Sciatic nerve (tissue), 2 donors: Measurements from ENCODE around the gene PI4K2A. TPM values are rescaled to one million over a fixed set of nuclear protein-coding genes. Genes with fewer than 3 reads are reported as not detected.

Experiments
- ATAC-seq: fragments of 200-7000 bp; cut with Tn5 transposase; one replicate; pipeline ENCODE4 v1.9.1; 2020; ENCODE audit warnings: mild to moderate bottlenecking, moderate library complexity
- DNase-seq: peaks from one replicate; pipeline ENCODE4 v3.0.0-alpha.2; 2020; ENCODE audit warnings: low spot score
- intact Hi-C: fragments of 100-400 bp; cut with DNase I; formaldehyde crosslinking; loops from one replicate; pipeline ENCODE4 v1.14.2; 2022
- total RNA-seq: library from RNA; stranded (reverse); fragmentation: NEBNext Ultra II Directional; extraction: Animal tissue kit (Norgen Biotek cat#: 25700); gene quantifications from one replicate; pipeline ENCODE4 v1.2.1, GENCODE V29; 2021
- donor health status: DM: no; HTN: no; CAD: no.
- donor health status: DM: no; HTN: no; CAD: no.

PI4K2A gene
- 16.1 TPM for total RNA-seq

GRCh38 chr10:97640174-97640867, at the start of gene PI4K2A:
TSS of gene PI4K2A (plus strand) at chr10:97640671. CDS start at chr10:97640743, 72 bp downstream.
- intact Hi-C loops = no loop called here
- DNase-seq (peak; percentile 99), ATAC-seq (peak; percentile 100)

DNA sequence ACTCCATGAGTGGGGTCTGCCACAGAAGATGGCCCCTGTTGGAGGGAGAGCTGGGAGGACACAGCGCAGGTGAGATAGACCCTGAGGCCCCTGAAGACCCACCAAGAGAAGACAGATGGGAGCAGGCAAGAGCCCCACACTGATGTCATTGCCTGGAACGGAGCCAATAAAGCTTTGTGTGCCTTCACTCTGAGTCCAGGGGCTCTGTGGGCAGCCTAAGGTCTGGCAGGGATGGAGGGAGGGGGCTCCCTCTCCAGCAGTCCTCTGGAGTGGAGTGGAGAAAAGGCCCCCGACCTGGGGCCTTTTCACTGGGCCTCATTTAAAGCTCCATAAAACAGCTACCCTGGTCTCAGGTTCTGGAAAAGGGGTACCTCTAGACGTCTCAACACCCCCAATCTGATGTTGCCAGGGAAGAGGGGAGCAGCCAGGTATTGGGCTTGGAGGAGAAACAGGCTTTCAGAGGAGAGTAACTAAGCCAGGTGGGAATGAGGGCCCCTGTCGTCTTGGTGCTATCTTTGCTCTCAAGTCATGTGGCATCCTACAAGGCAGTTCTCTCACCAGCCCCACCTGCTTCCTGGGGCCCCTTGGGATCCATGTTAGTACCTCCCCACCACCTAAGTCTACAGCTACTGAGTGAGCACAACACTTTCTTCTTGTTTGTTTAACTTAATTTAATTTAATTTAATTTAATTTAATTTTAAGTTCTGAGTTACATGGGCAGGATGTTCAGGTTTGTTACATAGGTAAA, 49.5 kb upstream of the PI4K2A start:
- intact Hi-C loops = no loop called here
- no peak for DNase-seq

GRCh38 chr10:97593421-97593820, 47.0 kb upstream of the PI4K2A start:
- ATAC-seq = no peak
- intact Hi-C loops = no loop called here
- DNase-seq = no peak

More for the DNA sequence above, 49.5 kb upstream of the PI4K2A start:
- ATAC-seq = no peak

- no peak for DNase-seq
- ATAC-seq = peak; percentile 91
- intact Hi-C loops = no loop called here
Observed at GRCh38 chr10:97596101-97597082, 44.1 kb upstream of the PI4K2A start.

DNA sequence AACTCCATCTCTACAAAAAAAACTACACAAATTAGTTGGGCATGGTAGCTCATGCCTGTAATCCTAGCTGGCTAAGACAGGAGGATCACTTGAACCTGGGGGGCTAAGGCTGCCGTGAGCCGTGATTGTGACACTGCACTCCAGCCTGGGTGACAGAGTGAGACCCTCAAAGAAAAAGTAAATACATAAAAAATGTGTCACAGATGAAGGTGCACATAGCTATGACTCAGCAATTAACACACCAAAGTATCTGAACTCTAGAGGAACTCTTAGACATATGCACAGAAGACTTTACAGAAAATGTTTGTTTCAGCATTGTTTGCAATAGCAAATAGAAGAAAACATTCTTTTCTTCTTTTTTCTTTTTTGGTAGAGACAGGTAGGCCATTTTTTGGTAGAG, 42.7 kb upstream of the PI4K2A start:
- intact Hi-C loops = no loop called here
- no peak for DNase-seq
- no peak for ATAC-seq

DNA sequence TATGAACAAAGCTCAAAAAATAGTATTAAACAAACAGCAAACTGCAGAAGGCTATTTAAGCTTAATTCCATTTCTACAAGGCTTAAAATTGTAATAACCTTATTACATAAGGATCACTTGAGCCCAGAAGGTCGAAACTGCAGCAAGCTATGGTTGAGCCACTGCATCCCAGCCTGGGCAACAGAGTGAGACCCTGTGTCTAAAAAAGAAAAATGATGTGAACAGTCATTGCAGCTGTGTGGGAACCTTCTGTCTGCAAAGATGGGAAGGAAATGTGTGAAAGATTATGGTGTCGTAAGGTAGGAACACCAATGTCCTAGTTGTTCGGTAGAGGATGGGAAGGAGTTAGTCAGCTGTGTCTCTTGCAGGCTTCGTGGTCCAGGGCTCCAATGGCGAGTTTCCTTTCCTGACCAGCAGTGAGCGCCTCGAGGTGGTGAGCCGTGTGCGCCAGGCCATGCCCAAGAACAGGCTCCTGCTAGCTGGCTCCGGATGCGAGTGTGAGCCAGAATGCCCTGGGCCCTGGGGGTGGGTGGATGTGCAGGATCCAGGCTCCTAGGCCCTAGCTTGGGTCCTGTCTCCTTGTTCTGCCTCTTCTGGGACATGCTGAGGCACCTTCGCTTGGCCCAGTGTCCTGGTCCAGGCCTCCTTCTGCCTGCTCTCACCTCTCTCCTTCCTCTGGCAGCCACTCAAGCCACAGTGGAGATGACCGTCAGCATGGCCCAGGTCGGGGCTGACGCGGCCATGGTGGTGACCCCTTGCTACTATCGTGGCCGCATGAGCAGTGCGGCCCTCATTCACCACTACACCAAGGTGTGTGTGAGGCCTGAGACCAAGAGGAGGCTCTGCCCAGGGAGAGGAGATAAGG, 41.8 kb upstream of the PI4K2A start:
- intact Hi-C loops = no loop called here
- ATAC-seq (no peak), DNase-seq (no peak)

DNA sequence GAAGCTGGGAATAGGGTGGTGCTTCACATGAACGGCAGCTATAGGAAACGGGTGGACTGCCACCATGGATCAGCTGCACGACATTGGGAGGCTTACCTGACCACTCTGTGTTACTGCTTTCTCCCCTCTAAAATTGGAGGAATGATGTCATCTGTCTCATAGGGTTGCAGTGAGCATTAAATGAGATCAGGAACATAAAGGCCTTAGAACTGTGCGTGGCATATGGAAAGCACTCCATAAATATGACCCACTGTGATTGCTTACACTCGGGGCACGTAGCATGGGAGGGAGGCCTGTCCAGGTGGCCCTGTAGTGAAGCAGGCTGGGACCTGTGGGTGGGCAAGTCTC, 41.2 kb upstream of the PI4K2A start:
- ATAC-seq (no peak), DNase-seq (no peak)
- intact Hi-C loops = no loop called here

DNA sequence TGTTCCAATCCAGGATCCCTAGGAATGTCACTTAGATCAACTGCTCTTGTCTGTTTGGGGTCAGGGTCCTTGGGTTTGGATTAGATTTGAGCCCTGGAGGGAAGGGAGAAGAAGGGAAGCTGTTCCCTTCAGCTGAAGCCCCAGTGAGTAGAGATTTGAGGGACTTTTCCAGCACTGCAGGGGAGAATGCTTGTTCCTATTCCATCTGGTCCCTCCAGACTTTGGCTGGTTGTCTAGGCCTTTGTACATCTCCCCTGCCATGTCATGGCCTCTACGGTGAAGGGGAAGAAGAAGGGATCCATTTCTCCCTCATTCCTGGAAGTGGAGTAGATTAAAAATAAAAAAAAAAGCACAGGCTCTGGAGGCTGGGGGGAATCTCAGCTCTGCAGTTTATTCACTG, 39.9 kb upstream of the PI4K2A start:
- ATAC-seq (no peak), DNase-seq (no peak)
- intact Hi-C loops = no loop called here

- no peak for DNase-seq
- intact Hi-C loops = no loop called here
- ATAC-seq = no peak
Observed at GRCh38 chr10:97601268-97602215, 38.9 kb upstream of the PI4K2A start.

GRCh38 chr10:97607095-97607636, 33.3 kb upstream of the PI4K2A start:
- peak; percentile 22 for ATAC-seq
- intact Hi-C loops = no loop called here
- DNase-seq = no peak

- no peak for ATAC-seq
- intact Hi-C loops = no loop called here
- no peak for DNase-seq
Observed at GRCh38 chr10:97608991-97609561, 31.4 kb upstream of the PI4K2A start.

DNA sequence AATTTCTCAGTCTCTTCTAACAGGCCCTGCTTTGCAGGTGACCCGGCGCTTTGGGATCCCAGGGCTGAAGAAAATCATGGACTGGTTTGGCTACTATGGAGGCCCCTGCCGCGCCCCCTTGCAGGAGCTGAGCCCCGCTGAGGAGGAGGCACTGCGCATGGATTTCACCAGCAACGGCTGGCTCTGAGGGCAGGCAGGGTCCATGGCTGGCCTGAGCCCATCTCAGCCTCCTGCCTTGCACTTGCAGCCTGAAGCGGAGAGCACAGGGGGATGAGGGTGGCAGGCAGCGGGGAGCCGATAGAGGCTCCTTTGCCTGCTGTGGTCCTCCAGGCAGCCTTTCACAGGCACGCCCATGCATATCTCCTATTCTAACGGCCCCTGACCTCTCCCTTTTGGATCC, 29.0 kb upstream of the PI4K2A start:
- intact Hi-C loops = no loop called here
- DNase-seq = no peak
- no peak for ATAC-seq

GRCh38 chr10:97612386-97612785, 28.1 kb upstream of the PI4K2A start:
- DNase-seq (no peak), ATAC-seq (peak; percentile 89)
- intact Hi-C loops = no loop called here

GRCh38 chr10:97618285-97618684, 22.2 kb upstream of the PI4K2A start:
- ATAC-seq (no peak), DNase-seq (no peak)
- intact Hi-C loops = no loop called here

- DNase-seq (no peak), ATAC-seq (no peak)
- intact Hi-C loops = no loop called here
Observed at GRCh38 chr10:97618733-97619132, 21.7 kb upstream of the PI4K2A start.

GRCh38 chr10:97623277-97623676, 17.2 kb upstream of the PI4K2A start:
- ATAC-seq (no peak), DNase-seq (no peak)
- intact Hi-C loops = no loop called here

- no peak for ATAC-seq
- intact Hi-C loops = no loop called here
Observed at GRCh38 chr10:97627731-97628130, 12.7 kb upstream of the PI4K2A start.

More at GRCh38 chr10:97627731-97628130, 12.7 kb upstream of the PI4K2A start:
- DNase-seq = no peak
